GM21367 (cell line): ENCODE data around the gene GRN.
A peak's percentile ranks its signal among the peaks of the same experiment; 100 is the strongest.
"Not testable (repeated sequence)": the region's sequence is repeated elsewhere in the genome, so short reads cannot be mapped to it uniquely, and the experiment has no call there.

ENCODE experiments used
- ATAC-seq: cut with Tn5 transposase; IDR thresholded peaks from one replicate; pipeline ENCODE4 v1.9.1; 2021; ENCODE audit not compliant: unreplicated experiment

The GRN gene

DNA sequence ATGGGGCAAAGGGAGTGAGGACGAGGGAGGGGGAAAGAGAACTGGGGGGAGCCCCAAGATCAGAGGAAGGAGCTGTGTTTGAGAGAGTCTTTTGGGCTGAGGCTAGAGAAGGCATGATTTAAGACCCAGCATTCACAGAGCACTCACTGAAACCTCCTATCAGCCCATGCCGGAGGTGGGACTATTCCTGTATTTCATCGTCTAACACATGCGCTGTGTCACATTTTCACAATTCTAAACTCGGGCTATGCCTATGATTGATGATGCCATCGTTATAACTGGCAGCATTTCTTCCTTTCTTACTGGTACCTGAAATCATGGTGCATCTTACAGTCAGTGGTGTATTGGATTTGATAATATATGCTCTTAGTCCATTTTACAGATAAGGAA, 15.0 kb downstream of the GRN start:
- no peak for ATAC-seq

DNA sequence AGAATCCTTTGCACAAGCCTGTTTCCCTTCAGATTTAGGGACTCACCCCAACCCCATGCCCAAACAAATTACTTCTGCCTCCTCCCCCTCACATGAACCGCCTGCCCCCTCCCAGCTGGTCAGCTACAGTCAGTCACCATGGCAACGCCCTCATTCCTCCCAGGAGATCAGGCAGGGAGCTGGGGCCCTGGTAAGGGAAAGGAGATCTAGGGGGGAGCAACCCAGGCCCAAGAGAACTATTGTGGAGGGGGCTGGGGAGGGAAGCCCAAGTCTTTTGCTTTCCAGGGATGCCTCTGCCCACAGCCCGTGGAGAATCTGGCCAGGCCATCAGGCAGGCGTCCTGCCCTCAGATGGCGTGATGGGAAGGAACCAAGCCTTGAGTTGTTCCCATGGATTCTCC, 15.7 kb downstream of the GRN start:
- no peak for ATAC-seq

GRCh38 chr17:44361292-44362260, 16.5 kb downstream of the GRN start:
- ATAC-seq, result no peak

DNA sequence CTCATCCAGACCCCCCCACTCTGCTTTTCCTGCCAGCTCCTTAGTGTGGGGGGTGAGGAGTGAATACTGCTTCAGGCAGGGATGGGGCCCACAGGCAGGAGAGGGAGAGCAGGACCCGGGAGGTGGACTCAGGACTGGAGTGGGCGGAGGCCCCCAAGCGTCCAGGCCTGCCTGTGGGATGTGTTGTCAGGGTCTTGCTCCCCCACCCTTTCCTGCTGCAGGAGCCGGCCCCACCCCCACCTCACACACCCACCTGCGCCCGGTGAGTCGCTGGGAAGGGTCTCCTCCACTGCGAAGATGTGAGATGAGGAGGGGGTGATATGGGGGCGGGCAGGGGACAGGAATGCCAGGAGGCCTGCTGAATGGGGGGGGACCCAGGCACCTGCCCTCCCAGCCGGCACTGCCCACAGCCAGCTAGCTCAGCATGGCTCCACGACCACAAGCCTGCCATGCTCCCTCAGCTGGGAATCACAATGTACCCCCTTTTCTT, 17.4 kb downstream of the GRN start:
- no peak for ATAC-seq

GRCh38 chr17:44362949-44363612, 18.0 kb downstream of the GRN start:
- ATAC-seq, result no peak

- peak; percentile 51 for ATAC-seq
Observed at GRCh38 chr17:44363613-44364159, 18.6 kb downstream of the GRN start, which contains the start of gene FAM171A2. TSS of gene FAM171A2 (minus strand) at chr17:44363853. CDS start at chr17:44363714, 139 bp downstream.

DNA sequence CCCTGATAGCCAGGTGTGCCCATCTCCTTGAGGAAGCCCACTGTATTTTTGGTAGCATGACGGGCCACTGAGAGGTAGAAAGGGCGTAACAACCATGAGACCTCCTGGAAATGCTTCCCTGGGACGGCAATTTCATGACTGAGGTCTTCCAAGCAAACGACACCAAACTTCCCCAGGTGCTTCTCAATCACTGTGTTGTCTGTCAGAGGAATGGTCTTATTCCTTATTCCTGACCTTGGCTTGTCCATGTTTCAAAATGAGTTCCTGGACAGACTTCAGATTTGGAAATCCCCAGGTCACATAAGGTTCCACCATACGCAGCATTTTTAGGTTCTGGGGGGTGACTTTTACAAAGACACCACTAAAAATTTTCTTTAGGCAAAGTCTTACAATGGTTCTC, 19.9 kb downstream of the GRN start:
- not testable (repeated sequence) for ATAC-seq

GRCh38 chr17:44367231-44367979, 22.3 kb downstream of the GRN start:
- ATAC-seq, result no peak

DNA sequence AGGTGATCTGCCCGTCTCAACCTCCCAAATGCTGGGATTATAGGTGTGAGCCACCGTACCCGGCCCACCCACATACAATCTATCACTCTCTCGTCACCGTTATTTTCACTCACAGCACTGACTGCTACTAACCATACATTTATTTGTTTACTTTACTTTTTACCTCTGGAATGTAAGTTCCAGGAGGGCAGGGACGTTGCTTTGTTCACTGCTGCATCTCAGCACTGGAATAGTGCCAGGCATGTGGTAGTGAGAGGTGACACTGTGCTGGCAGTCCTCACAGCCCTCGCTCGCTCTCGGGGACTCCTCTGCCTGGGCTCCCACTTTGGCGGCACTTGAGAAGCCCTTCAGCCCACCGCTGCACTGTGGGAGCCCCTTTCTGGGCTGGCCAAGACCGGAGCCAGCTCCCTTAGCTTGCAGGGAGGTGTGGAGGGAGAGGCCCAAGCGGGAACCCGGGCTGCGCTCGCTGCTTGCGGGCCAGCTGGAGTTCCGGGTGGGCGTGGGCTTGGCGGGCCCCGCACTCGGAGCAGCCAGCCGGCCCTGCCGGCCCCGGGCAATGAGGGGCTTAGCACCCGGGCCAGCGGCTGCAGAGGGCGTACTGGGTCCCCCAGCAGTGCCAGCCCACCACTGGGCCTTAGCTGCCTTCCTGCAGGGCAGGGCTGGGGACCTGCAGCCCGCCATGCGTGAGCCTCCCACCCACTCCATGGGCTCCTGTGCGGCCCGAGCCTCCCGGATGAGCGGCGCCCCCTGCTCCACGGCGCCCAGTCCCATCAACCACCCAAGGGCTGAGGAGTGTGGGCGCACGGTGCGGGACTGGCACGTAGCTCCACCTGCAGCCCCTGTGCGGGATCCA, 23.5 kb downstream of the GRN start:
- ATAC-seq, result not testable (repeated sequence)

- not testable (repeated sequence) for ATAC-seq
Observed at GRCh38 chr17:44369414-44370023, 24.4 kb downstream of the GRN start.

- ATAC-seq, result no peak
Observed at GRCh38 chr17:44372036-44372435, 26.9 kb downstream of the GRN start.

DNA sequence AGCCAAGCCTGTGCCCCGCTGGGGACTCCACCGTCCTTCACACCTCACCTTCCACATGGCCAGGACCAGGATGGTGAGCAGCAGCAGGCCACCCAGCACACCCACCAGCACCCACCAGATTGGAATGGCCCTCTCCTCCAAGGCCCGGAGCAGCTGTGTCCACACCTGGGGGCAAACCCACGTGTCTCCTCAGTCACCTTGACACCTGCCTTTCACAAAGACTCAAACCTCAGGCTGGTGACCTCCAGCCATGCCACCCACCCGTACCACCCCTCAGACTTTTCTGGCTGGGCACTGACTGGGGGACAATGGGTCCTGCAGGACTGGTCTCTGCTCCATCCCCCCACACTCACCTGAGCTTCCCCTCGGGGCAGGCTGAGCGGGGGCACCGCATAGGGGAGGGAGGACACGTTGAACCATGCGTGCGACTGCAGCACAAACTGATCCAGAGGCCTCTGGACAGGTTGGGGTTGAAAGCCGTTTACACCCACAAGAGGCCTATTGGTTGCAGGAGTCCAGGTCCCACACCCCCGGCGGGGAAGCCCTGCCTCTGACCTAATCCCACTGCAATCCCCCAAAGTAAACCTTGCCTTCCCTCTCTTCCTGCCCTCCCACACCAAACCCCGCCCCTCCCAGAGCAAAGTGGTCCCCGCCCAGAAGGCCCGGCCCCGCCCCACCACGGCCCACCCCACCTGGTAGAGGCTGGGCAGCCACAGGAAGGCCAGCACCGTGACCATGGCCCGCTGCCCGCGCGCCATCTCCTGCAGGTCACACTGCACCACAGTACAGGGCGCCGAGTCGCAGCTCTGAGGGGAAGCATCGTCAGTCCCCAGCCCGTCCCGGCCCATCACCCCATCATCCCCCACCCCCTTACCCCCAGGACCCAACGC, 29.4 kb downstream of the GRN start:
- no peak for ATAC-seq

DNA sequence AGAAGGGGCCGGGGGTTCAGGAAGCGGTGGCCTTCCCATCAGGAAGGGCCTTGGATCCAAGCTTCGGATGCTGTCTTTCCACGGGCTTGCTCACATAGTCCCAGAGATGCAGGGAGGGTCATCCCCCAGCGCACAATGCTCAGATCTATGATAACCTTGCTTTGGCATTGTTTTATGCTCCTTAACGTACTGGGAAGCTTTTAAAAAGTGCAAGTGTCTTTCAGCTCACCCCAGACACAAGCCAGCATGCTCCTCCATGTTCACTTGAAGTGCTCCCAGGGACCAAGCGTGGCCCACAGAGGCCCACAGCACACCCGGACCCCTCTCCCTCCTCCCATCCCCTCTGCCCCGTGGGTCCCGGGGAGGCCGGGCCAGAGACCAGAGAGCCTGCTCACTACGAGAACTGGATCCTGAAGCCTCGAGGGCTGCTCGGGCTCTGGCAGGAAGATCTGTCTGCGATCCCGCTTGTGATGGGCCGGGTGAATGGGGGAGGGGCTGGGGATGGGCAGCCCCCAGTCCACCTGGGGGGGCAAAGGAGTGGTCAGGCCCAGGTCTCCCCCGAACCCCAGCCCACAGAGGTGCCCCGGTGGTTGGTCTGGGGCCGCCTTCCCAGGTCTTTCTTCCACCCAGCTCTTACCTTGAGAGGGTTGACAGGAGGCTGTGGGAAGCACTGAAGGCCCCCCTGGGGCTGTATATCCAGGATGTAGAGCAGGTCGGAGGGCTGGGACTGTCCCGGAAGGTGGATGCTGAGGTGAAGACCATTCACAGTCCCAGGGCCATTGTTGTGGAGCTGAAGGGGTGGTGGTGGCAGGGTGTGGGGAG, 30.3 kb downstream of the GRN start:
- ATAC-seq, result no peak

DNA sequence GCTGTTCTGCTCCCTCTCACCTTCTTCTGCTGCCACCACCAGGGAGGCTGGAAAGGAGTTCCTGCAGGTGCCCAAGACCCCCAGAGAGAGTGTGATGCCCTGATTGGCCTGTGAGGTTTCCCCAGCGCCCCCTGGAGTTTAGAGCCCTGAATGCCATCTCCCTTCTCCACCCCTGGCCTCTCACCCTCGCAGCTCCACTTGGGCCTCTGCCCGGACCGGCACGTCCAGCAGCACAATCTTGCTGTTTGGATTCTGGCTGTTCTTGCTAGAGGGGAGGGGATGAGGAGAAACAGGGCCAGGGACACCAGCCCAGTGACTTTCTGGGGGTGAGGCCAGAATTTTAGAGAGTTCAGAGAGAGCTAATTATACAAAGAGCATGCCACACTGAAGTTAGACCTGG, 31.0 kb downstream of the GRN start:
- no peak for ATAC-seq

GRCh38 chr17:44376779-44377178, 31.7 kb downstream of the GRN start:
- ATAC-seq, result no peak

DNA sequence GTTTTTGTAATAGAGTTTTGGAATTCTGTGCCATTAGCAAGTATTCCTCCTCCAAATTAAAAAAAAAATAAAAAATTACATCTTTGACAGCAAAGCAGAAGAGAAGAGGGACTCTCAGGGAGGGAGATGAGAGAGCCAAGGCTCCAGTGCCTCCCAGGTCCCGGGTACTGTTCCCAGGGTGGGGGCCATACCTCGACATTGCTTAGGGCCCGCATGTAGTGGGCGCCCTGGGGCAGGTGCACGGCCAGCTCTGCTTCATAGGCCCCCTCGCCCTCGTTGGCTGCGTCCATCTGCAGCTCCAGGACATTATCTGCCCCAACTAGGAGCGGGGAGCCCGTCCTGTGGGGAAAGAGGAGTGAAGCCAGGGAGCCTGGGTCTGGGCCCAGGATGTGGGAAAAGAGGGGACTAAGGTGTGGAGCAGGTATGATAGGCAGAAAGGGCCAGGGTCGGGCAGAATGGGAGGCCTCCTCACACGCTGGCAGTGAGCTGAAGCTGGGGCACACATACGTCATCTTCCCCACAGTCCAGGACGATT, 33.1 kb downstream of the GRN start:
- no peak for ATAC-seq

DNA sequence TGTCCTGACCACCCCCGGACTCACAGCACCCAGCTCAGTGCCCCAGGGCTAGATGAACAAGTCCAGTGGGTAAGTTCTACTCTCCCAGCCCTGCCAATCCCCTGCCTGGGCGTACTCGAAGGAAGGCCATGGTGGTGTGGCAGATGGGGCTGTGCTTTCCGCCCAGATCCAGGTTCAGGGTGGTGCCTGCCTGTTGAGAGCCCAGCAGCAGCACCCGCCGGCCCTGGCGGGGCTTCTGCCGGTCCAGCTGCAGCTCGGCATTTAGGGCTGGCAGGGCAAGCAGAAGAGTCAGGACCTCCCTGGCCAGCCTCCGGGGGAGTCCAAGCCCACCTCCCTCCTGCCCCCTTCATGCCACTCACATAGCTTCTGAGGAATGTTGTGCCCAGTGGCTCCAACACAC, 34.8 kb downstream of the GRN start:
- no peak for ATAC-seq
